ENCODE data around the gene CRHR2. TPM values are rescaled to one million over a fixed set of nuclear protein-coding genes. Genes with fewer than 3 reads are reported as not detected.

Gene CRHR2
- total RNA-seq, 1 experiment from 2014 or later = 0.22 TPM

DNA sequence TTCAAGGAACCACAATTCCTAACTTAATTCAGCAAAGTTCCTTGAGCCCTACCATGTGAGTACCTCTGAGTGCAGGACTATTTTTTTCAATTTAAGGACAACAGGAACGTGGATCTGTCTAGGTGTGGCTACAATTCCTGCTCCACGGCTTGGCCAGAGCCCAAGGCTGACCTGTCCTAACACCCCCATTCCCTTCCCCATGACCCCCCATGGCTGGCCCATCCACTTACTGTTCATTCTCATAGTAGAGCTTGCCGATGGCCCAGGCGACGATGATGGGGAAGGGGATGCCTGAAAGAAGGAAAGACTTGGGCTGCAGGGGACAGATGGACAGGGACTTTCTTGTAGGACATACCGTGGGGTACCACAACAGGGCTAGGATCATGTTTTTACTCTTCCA is 20.3 kb downstream of the CRHR2 start:
- no peak for TF ChIP-seq ELF4 (CRISPR knock-in tag; IDR thresholded peaks at IDR 0.05; ENCODE audit: low read depth)
- TF ChIP-seq, protein P1, sequence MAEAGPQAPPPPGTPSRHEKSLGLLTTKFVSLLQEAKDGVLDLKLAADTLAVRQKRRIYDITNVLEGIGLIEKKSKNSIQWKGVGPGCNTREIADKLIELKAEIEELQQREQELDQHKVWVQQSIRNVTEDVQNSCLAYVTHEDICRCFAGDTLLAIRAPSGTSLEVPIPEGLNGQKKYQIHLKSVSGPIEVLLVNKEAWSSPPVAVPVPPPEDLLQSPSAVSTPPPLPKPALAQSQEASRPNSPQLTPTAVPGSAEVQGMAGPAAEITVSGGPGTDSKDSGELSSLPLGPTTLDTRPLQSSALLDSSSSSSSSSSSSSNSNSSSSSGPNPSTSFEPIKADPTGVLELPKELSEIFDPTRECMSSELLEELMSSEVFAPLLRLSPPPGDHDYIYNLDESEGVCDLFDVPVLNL (CRISPR knock-in tag; IDR thresholded peaks at IDR 0.05; ENCODE audit: borderline replicate concordance, low read depth) = no peak
- TF ChIP-seq, protein P2, sequence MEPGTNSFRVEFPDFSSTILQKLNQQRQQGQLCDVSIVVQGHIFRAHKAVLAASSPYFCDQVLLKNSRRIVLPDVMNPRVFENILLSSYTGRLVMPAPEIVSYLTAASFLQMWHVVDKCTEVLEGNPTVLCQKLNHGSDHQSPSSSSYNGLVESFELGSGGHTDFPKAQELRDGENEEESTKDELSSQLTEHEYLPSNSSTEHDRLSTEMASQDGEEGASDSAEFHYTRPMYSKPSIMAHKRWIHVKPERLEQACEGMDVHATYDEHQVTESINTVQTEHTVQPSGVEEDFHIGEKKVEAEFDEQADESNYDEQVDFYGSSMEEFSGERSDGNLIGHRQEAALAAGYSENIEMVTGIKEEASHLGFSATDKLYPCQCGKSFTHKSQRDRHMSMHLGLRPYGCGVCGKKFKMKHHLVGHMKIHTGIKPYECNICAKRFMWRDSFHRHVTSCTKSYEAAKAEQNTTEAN (CRISPR knock-in tag; IDR thresholded peaks at IDR 0.05) = no peak
- TF ChIP-seq, protein P3, sequence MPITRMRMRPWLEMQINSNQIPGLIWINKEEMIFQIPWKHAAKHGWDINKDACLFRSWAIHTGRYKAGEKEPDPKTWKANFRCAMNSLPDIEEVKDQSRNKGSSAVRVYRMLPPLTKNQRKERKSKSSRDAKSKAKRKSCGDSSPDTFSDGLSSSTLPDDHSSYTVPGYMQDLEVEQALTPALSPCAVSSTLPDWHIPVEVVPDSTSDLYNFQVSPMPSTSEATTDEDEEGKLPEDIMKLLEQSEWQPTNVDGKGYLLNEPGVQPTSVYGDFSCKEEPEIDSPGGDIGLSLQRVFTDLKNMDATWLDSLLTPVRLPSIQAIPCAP (CRISPR knock-in tag; IDR thresholded peaks at IDR 0.05) = no peak
- TF ChIP-seq, protein P4, sequence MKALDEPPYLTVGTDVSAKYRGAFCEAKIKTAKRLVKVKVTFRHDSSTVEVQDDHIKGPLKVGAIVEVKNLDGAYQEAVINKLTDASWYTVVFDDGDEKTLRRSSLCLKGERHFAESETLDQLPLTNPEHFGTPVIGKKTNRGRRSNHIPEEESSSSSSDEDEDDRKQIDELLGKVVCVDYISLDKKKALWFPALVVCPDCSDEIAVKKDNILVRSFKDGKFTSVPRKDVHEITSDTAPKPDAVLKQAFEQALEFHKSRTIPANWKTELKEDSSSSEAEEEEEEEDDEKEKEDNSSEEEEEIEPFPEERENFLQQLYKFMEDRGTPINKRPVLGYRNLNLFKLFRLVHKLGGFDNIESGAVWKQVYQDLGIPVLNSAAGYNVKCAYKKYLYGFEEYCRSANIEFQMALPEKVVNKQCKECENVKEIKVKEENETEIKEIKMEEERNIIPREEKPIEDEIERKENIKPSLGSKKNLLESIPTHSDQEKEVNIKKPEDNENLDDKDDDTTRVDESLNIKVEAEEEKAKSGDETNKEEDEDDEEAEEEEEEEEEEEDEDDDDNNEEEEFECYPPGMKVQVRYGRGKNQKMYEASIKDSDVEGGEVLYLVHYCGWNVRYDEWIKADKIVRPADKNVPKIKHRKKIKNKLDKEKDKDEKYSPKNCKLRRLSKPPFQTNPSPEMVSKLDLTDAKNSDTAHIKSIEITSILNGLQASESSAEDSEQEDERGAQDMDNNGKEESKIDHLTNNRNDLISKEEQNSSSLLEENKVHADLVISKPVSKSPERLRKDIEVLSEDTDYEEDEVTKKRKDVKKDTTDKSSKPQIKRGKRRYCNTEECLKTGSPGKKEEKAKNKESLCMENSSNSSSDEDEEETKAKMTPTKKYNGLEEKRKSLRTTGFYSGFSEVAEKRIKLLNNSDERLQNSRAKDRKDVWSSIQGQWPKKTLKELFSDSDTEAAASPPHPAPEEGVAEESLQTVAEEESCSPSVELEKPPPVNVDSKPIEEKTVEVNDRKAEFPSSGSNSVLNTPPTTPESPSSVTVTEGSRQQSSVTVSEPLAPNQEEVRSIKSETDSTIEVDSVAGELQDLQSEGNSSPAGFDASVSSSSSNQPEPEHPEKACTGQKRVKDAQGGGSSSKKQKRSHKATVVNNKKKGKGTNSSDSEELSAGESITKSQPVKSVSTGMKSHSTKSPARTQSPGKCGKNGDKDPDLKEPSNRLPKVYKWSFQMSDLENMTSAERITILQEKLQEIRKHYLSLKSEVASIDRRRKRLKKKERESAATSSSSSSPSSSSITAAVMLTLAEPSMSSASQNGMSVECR (CRISPR knock-in tag; IDR thresholded peaks at IDR 0.05; ENCODE audit: borderline replicate concordance) = no peak
- TF ChIP-seq, protein P5, sequence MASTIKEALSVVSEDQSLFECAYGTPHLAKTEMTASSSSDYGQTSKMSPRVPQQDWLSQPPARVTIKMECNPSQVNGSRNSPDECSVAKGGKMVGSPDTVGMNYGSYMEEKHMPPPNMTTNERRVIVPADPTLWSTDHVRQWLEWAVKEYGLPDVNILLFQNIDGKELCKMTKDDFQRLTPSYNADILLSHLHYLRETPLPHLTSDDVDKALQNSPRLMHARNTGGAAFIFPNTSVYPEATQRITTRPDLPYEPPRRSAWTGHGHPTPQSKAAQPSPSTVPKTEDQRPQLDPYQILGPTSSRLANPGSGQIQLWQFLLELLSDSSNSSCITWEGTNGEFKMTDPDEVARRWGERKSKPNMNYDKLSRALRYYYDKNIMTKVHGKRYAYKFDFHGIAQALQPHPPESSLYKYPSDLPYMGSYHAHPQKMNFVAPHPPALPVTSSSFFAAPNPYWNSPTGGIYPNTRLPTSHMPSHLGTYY (CRISPR knock-in tag; IDR thresholded peaks at IDR 0.05) = no peak
- TF ChIP-seq, protein P6, sequence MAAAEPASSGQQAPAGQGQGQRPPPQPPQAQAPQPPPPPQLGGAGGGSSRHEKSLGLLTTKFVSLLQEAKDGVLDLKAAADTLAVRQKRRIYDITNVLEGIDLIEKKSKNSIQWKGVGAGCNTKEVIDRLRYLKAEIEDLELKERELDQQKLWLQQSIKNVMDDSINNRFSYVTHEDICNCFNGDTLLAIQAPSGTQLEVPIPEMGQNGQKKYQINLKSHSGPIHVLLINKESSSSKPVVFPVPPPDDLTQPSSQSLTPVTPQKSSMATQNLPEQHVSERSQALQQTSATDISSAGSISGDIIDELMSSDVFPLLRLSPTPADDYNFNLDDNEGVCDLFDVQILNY (CRISPR knock-in tag; IDR thresholded peaks at IDR 0.05) = no peak
- POLR2A ChIA-PET = interaction anchor here (0.8 to 1.0 kb wide), 2 partner anchors 20 to 47 kb away, joined by 3 read pairs; partner anchors contain the start of gene CRHR2
- H3K9me3 Mint-ChIP-seq = no peaks in the 10 kb centered on the region
- H3K27me3 Mint-ChIP-seq (ENCODE audit: low read depth) = no peaks in the 10 kb centered on the region
- peaks cover 5% of the 10 kb centered on the region; the same call in 1 of the 2 replicates for H3K4me1 Mint-ChIP-seq
- no peaks in the 10 kb centered on the region for H3K36me3 Mint-ChIP-seq
- no peak overlapping the region for H3K4me3 Mint-ChIP-seq
- ATAC-seq = no peak
- CTCF ChIA-PET = interaction anchor here (1.1 kb wide), 1 partner anchor 33 kb away, joined by 4 read pairs; no protein-coding TSS in a partner anchor
- no peak overlapping the region for H3K27ac Mint-ChIP-seq
- DNase-seq (ENCODE audit: low spot score) = no peak

DNA sequence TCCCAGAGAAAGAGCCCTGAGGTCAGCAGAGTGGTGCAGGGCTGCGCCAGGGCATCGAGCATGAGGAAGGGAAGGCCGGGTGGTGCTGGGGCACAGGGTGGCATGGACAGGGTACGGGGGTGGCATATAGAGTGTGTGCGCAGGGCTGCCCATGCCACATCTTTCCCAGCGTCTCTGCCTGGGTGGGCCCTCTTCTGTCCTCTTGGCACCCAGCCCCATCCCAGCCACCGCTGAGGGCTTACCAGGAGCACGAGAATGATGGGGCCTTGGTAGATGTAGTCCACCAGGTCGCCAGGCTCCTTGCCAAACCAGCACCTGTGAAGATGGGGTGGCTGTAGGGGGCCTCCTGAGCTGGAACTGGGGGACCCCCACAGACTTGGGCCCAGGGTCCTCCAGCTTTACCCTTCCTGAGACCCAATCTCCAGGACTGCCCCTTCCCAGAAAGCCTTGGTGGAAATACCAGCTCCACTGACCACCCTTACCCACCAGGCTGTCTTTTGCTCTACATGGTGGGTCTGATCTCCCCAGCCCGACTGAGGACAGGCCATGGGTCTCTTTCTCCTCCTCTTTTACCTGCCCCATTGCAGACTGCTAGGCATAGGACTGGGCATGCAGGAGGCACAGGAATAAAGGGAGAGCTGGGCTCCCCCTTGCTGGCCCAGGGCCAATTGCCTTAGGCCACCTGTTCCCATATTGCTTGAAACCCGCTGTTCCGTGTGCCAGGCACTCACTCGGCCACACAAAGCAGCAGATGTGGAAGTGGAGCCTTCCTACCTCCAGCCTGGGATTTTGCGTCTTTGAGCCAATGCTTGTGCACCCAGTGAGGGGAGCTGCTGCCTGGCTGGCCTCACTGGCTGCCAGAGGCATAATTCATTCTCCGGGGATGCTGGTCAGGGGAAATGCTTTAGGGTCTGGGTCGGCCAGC is 21.7 kb downstream of the CRHR2 start:
- Mint-ChIP-seq H3K4me3 (no peak overlapping the region), H3K36me3 (no peaks in the 10 kb centered on the region), H3K27ac (no peak overlapping the region), H3K4me1 (no peaks in the 10 kb centered on the region), H3K9me3 (no peaks in the 10 kb centered on the region), H3K27me3 (ENCODE audit: low read depth) (no peaks in the 10 kb centered on the region)
- ATAC-seq (no peak), DNase-seq (ENCODE audit: low spot score) (no peak)
- CTCF ChIA-PET = interaction anchor here (0.7 kb wide), 1 partner anchor 38 kb away, joined by 3 read pairs; no protein-coding TSS in a partner anchor
- TF ChIP-seq NR3C1 (CRISPR knock-in tag; conservative IDR thresholded peaks at IDR 0.05; ENCODE audit: low read depth) (no peak), RELA (CRISPR knock-in tag; IDR thresholded peaks at IDR 0.05; ENCODE audit: borderline replicate concordance) (no peak), TCF7 (CRISPR knock-in tag; IDR thresholded peaks at IDR 0.05; ENCODE audit: low read depth) (no peak), EMX1 (CRISPR knock-in tag; IDR thresholded peaks at IDR 0.05) (no peak)
- TF ChIP-seq, protein P7, sequence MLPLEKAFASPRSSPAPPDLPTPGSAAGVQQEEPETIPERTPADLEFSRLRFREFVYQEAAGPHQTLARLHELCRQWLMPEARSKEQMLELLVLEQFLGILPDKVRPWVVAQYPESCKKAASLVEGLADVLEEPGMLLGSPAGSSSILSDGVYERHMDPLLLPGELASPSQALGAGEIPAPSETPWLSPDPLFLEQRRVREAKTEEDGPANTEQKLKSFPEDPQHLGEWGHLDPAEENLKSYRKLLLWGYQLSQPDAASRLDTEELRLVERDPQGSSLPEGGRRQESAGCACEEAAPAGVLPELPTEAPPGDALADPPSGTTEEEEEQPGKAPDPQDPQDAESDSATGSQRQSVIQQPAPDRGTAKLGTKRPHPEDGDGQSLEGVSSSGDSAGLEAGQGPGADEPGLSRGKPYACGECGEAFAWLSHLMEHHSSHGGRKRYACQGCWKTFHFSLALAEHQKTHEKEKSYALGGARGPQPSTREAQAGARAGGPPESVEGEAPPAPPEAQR (CRISPR knock-in tag; IDR thresholded peaks at IDR 0.05) = no peak
- TF ChIP-seq, protein P8, sequence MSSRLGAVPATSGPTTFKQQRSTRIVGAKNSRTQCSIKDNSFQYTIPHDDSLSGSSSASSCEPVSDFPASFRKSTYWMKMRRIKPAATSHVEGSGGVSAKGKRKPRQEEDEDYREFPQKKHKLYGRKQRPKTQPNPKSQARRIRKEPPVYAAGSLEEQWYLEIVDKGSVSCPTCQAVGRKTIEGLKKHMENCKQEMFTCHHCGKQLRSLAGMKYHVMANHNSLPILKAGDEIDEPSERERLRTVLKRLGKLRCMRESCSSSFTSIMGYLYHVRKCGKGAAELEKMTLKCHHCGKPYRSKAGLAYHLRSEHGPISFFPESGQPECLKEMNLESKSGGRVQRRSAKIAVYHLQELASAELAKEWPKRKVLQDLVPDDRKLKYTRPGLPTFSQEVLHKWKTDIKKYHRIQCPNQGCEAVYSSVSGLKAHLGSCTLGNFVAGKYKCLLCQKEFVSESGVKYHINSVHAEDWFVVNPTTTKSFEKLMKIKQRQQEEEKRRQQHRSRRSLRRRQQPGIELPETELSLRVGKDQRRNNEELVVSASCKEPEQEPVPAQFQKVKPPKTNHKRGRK (CRISPR knock-in tag; IDR thresholded peaks at IDR 0.05; ENCODE audit: borderline replicate concordance) = no peak
- TF ChIP-seq, protein P9, sequence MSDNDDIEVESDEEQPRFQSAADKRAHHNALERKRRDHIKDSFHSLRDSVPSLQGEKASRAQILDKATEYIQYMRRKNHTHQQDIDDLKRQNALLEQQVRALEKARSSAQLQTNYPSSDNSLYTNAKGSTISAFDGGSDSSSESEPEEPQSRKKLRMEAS (CRISPR knock-in tag; IDR thresholded peaks at IDR 0.05) = no peak
- POLR2A ChIA-PET = no interaction called here
